Tibial artery (tissue), 4 donors: ENCODE measurements around the gene RAD51B.

ENCODE experiments used
- DNase-seq, 2 donors: peaks; one replicate each; pipeline ENCODE4 v3.0.0-alpha.2; 2019
- H3K27ac ChIP-seq, 2 donors: fragments of 200-600 bp; sonication (generic) in 1 of 2; 1 replicate in 1 of 2; 2 replicates in 1 of 2; pipeline ENCODE4 v1.5.1; 2018 to 2019; ENCODE audit warnings: mild to moderate bottlenecking in 1 of 2
- H3K27me3 ChIP-seq, 2 donors: fragments of 200-600 bp; sonication (generic) in 1 of 2; one replicate each; pipeline versions ENCODE4 v1.5.1 to v1.6.0; 2016 to 2019
- H3K36me3 ChIP-seq, 3 donors: fragments of 200-600 bp; sonication (generic) in 2 of 3; one replicate each; pipeline ENCODE4 v1.5.1; 2016 to 2019; ENCODE audit warnings: mild to moderate bottlenecking in 2 of 3
- H3K4me1 ChIP-seq, 4 donors: fragments of 200-600 bp; sonication (generic) in 2 of 4; 1 replicate in 3 of 4; 2 replicates in 1 of 4; pipeline ENCODE4 v1.5.1; 2016 to 2019
- H3K4me3 ChIP-seq, 2 donors: fragments of 200-600 bp; sonication (generic) in 1 of 2; 1 replicate in 1 of 2; 2 replicates in 1 of 2; pipeline ENCODE4 v1.5.1; 2018 to 2019; ENCODE audit warnings: mild to moderate bottlenecking in 2 of 2
- H3K9me3 ChIP-seq, 3 donors: fragments of 200-600 bp; sonication (generic) in 1 of 3; one replicate each; pipeline ENCODE4 v1.5.1; 2016 to 2019
- CTCF ChIP-seq, 2 experiments: fragments of 200-600 bp in 1 of 2; fragments of 450-650 bp in 1 of 2; IDR thresholded peaks; one replicate each; pipeline ENCODE4 v1.5.1; 2017 to 2019; ENCODE audit warnings: antibody characterized with exemption in 2 of 2, mild to moderate bottlenecking in 1 of 2, moderate library complexity in 1 of 2
- intact Hi-C: fragments of 100-400 bp; cut with DNase I; formaldehyde crosslinking; loops from one replicate; pipeline ENCODE4 v1.15.0; 2023; ENCODE audit warnings: low total_unique reads

RAD51B gene

GRCh38 chr14:68501614-68502052, 682.1 kb downstream of the RAD51B start:
- TF ChIP-seq CTCF (IDR thresholded peaks at IDR 0.05): no peak
- Histone ChIP-seq H3K36me3 (no peaks in the 10 kb centered on the region), H3K4me3 (no peak overlapping the region), H3K27me3 (no peaks in the 10 kb centered on the region), H3K27ac (no peak overlapping the region), H3K9me3 (no peaks in the 10 kb centered on the region), H3K4me1 (peaks cover 0 to 11% (median 0%) of the 10 kb centered on the region in 4 donors)
- DNase-seq: peak; percentile 66 to 76
- intact Hi-C loops: loop anchor here (10.0 kb wide), 1 partner anchor 87 kb away; no protein-coding TSS in a partner anchor

- Histone ChIP-seq H3K36me3 (no peaks in the 10 kb centered on the region), H3K27me3 (no peaks in the 10 kb centered on the region), H3K4me1 (peaks cover 0 to 16% (median 0%) of the 10 kb centered on the region in 4 donors), H3K9me3 (no peaks in the 10 kb centered on the region), H3K4me3 (no peak overlapping the region), H3K27ac (no peak overlapping the region)
- no peak for DNase-seq
- TF ChIP-seq CTCF (IDR thresholded peaks at IDR 0.05): no peak
- intact Hi-C loops: loop anchor here (10.0 kb wide), 1 partner anchor 87 kb away; no protein-coding TSS in a partner anchor
Measured at GRCh38 chr14:68502230-68502629, 682.7 kb downstream of the RAD51B start.

GRCh38 chr14:68503186-68503825, 683.7 kb downstream of the RAD51B start:
- Histone ChIP-seq H3K27me3 (no peaks in the 10 kb centered on the region), H3K4me3 (no peak overlapping the region), H3K36me3 (no peaks in the 10 kb centered on the region), H3K9me3 (no peaks in the 10 kb centered on the region), H3K4me1 (peaks cover 0 to 23% (median 0%) of the 10 kb centered on the region in 4 donors), H3K27ac (no peak overlapping the region)
- intact Hi-C loops: loop anchor here (10.0 kb wide), 1 partner anchor 89 kb away; no protein-coding TSS in a partner anchor
- TF ChIP-seq CTCF (IDR thresholded peaks at IDR 0.05): no peak
- DNase-seq: no peak

- intact Hi-C loops: loop anchor here (10.0 kb wide), 1 partner anchor 90 kb away; no protein-coding TSS in a partner anchor
- H3K9me3 ChIP-seq: no peaks in the 10 kb centered on the region
- H3K36me3 ChIP-seq: no peaks in the 10 kb centered on the region
- TF ChIP-seq CTCF (IDR thresholded peaks at IDR 0.05): no peak
- no peaks in the 10 kb centered on the region for H3K27me3 ChIP-seq
- peaks cover 0 to 31% (median 9%) of the 10 kb centered on the region in 4 donors for H3K4me1 ChIP-seq
- no peak overlapping the region for H3K27ac ChIP-seq
- no peak for DNase-seq
- no peak overlapping the region for H3K4me3 ChIP-seq
Measured at GRCh38 chr14:68504861-68505260, 685.3 kb downstream of the RAD51B start.

GRCh38 chr14:68506021-68506644, 686.6 kb downstream of the RAD51B start:
- no peak overlapping the region for H3K27ac ChIP-seq
- TF ChIP-seq CTCF (IDR thresholded peaks at IDR 0.05): no peak
- H3K4me3 ChIP-seq: no peak overlapping the region
- no peaks in the 10 kb centered on the region for H3K27me3 ChIP-seq
- peaks cover 0 to 43% (median 21%) of the 10 kb centered on the region in 4 donors for H3K4me1 ChIP-seq
- DNase-seq: no peak
- no peaks in the 10 kb centered on the region for H3K9me3 ChIP-seq
- H3K36me3 ChIP-seq: no peaks in the 10 kb centered on the region
- intact Hi-C loops: loop anchor here (10.0 kb wide), 1 partner anchor 91 kb away; no protein-coding TSS in a partner anchor
